Suprapubic skin (tissue), 4 donors: ENCODE data around the gene OR10V1.

Experiments
- CTCF ChIP-seq, 2 donors: fragments of 200-600 bp in 1 of 2; fragments of 450-650 bp in 1 of 2; sonication (generic) in 1 of 2; IDR thresholded peaks; one replicate each; pipeline ENCODE4 v1.5.1; 2016 to 2019; ENCODE audit warnings: antibody characterized with exemption in 2 of 2, mild to moderate bottlenecking in 1 of 2, moderate library complexity in 1 of 2
- POLR2A ChIP-seq, 2 donors: fragments of 450-650 bp; IDR thresholded peaks; one replicate each; pipeline ENCODE4 v1.6.1; 2017; ENCODE audit warnings: antibody characterized with exemption in 2 of 2, mild to moderate bottlenecking in 2 of 2, moderate library complexity in 2 of 2
- POLR2AphosphoS5 ChIP-seq, 3 donors: sonication (generic); formaldehyde crosslinking; IDR thresholded peaks; one replicate each; pipeline ENCODE4 v1.6.1; 2017; ENCODE audit warnings: antibody characterized with exemption in 3 of 3

GRCh38 chr11:59730896-59731565 is 17.4 kb upstream of the OR10V1 start:
- TF ChIP-seq CTCF (IDR thresholded peaks at IDR 0.05) (no peak), POLR2AphosphoS5 (IDR thresholded peaks at IDR 0.05) (no peak), POLR2A (IDR thresholded peaks at IDR 0.05) (no peak)
